CD4-positive, alpha-beta T cell (primary cell): ENCODE results near the gene OCA2. TPM values are rescaled to one million over a fixed set of nuclear protein-coding genes. Genes with fewer than 3 reads are reported as not detected.

ENCODE experiments used
- ATAC-seq: fragments of 200-7000 bp; cut with Tn5 transposase; one replicate; pipeline ENCODE4 v1.10.0; 2022; ENCODE audit warnings: mild to moderate bottlenecking; ENCODE audit not compliant: poor library complexity
- CTCF ChIA-PET: fragments of 350-600 bp; sonication (Branson Sonifier 250); formaldehyde crosslinking; loops from one replicate; lab custom pipeline; 2021; ENCODE audit warnings: antibody characterized with exemption, inconsistent platforms; lab: Charles Lee
- POLR2A ChIA-PET: fragments of 350-600 bp; sonication (Branson Sonifier 250); formaldehyde crosslinking; loops from one replicate; lab custom pipeline; 2021; ENCODE audit warnings: antibody characterized with exemption, inconsistent platforms; lab: Charles Lee
- DNase-seq, 14 experiments: peaks; one replicate each; pipeline ENCODE4 v3.0.0-alpha.2; 2013 to 2020; ENCODE audit warnings: mixed read lengths in 2 of 14
- H3K27ac ChIP-seq, 2 donors: one replicate each; pipeline versions ENCODE4 v1.5.1 to v1.7.0; 2013; ENCODE audit warnings: low read length in 2 of 2, low read depth in 1 of 2, mild to moderate bottlenecking in 1 of 2
- H3K27me3 ChIP-seq, 2 experiments: 1 replicate in 1 of 2; 2 replicates in 1 of 2; pipeline versions ENCODE4 v1.6.1 to v1.7.0; 2013; ENCODE audit warnings: low read length in 2 of 2, control low read depth in 1 of 2, mild to moderate bottlenecking in 1 of 2, moderate library complexity in 1 of 2; ENCODE audit not compliant: insufficient read depth in 2 of 2, control insufficient read depth in 1 of 2
- H3K36me3 ChIP-seq: one replicate; pipeline ENCODE4 v1.6.1; 2013; ENCODE audit warnings: low read length, control low read depth; ENCODE audit not compliant: insufficient read depth
- H3K4me1 ChIP-seq: one replicate; pipeline ENCODE4 v1.6.1; 2013; ENCODE audit warnings: low read length, control low read depth; ENCODE audit not compliant: insufficient read depth
- H3K4me3 ChIP-seq: one replicate; pipeline ENCODE4 v1.5.1; 2013; ENCODE audit warnings: mild to moderate bottlenecking, low read length, moderate library complexity
- H3K9me3 ChIP-seq, 2 experiments: 1 replicate in 1 of 2; 2 replicates in 1 of 2; pipeline versions ENCODE4 v1.6.1 to v1.7.0; 2013; ENCODE audit warnings: low read length in 2 of 2, mild to moderate bottlenecking in 2 of 2, control low read depth in 1 of 2, moderate library complexity in 1 of 2; ENCODE audit not compliant: control insufficient read depth in 1 of 2, insufficient read depth in 1 of 2
- H3K27ac Mint-ChIP-seq: one replicate; pipeline ENCODE4 v1.8.0; 2020; ENCODE audit warnings: mixed read lengths
- H3K27me3 Mint-ChIP-seq: one replicate; pipeline ENCODE4 v1.8.0; 2021; ENCODE audit warnings: mixed read lengths
- H3K36me3 Mint-ChIP-seq: one replicate; pipeline ENCODE4 v1.8.0; 2021; ENCODE audit warnings: low read depth, mixed read lengths
- H3K4me1 Mint-ChIP-seq: one replicate; pipeline ENCODE4 v1.8.0; 2021; ENCODE audit warnings: low read depth, mixed read lengths
- H3K4me3 Mint-ChIP-seq: one replicate; pipeline ENCODE4 v1.8.0; 2020; ENCODE audit warnings: mild to moderate bottlenecking, mixed read lengths
- H3K9me3 Mint-ChIP-seq: one replicate; pipeline ENCODE4 v1.8.0; 2020; ENCODE audit warnings: mixed read lengths
- CTCF ChIP-seq: fragments of 200-600 bp; IDR thresholded peaks from one replicate; pipeline ENCODE4 v1.8.0; 2022; ENCODE audit warnings: antibody characterized with exemption, mild to moderate bottlenecking
- intact Hi-C, 2 experiments: fragments of 100-400 bp; cut with DNase I in 1 of 2; cut with micrococcal nuclease in 1 of 2; formaldehyde crosslinking; loops; one replicate each; pipeline versions ENCODE4 v1.15.1 to v1.9.0; 2023 to 2025; cut with DNase I, micrococcal nuclease
- total RNA-seq, 174 experiments: library from RNA in 2 of 174; stranded (reverse) in 2 of 174; gene quantifications; one replicate each; pipeline ENCODE4 v1.2.3 and lab custom pipeline; 2021 to 2026

The OCA2 gene
- total RNA-seq, 2 experiments from 2014 or later: not detected

GRCh38 chr15:27705056-27705455, 394.1 kb downstream of the OCA2 start:
- no peaks in the 10 kb centered on the region for H3K27me3 Mint-ChIP-seq

More at GRCh38 chr15:27705056-27705455, 394.1 kb downstream of the OCA2 start:
- no peak overlapping the region for H3K27ac Mint-ChIP-seq
- H3K4me3 Mint-ChIP-seq: no peak overlapping the region
- Histone ChIP-seq H3K4me1 (no peaks in the 10 kb centered on the region), H3K4me3 (no peak overlapping the region), H3K36me3 (no peaks in the 10 kb centered on the region), H3K9me3 (peaks cover 5 to 35% of the 10 kb centered on the region in 2 experiments), H3K27ac (no peak overlapping the region), H3K27me3 (no peaks in the 10 kb centered on the region)
- H3K36me3 Mint-ChIP-seq: no peaks in the 10 kb centered on the region
- no peaks in the 10 kb centered on the region for H3K4me1 Mint-ChIP-seq
- ATAC-seq (no peak), DNase-seq (no peak)
- H3K9me3 Mint-ChIP-seq: peaks cover 11% of the 10 kb centered on the region
- TF ChIP-seq CTCF: no peak
- ChIA-PET POLR2A (no interaction called here), CTCF (no interaction called here)
- intact Hi-C loops: no loop called here

Other genes with a start within 250 kb of the OCA2 start
- 10 to 100 TPM; 36.0 to 36.5 TPM for gene HERC2, start 222.9 kb upstream of the OCA2 start, total RNA-seq